A673 (cell line): ENCODE measurements around the gene COPZ1. TPM values are rescaled to one million over a fixed set of nuclear protein-coding genes. Genes with fewer than 3 reads are reported as not detected.
A peak's percentile ranks its signal among the peaks of the same experiment; 100 is the strongest.

Source experiments
- BruUV-seq: library from RNA; stranded (reverse); fragments of 400-500 nt; replicated peaks from 2 replicates; lab custom pipeline; 2021; lab: Mats Ljungman, UMichigan
- CTCF ChIA-PET: fragments of 300-600 bp; sonication (Branson Sonifier 250); formaldehyde crosslinking; loops from one replicate; lab custom pipeline; 2022; ENCODE audit warnings: antibody characterized with exemption; lab: Charles Lee
- POLR2A ChIA-PET: fragments of 300-600 bp; sonication (Branson Sonifier 250); formaldehyde crosslinking; loops from one replicate; lab custom pipeline; 2022; ENCODE audit warnings: antibody characterized with exemption; ENCODE audit not compliant: low non-redundant PET; lab: Charles Lee
- DNase-seq: peaks from one replicate; pipeline ENCODE4 v3.0.0-alpha.2; 2015; ENCODE audit warnings: low spot score
- H3K27ac ChIP-seq: fragments of 200-600 bp; sonication (generic); 2 replicates; pipeline ENCODE4 v1.5.1; 2016; ENCODE audit warnings: mixed run types, low read depth, mild to moderate bottlenecking, mixed read lengths, antibody characterized with exemption, low read length; ENCODE audit not compliant: poor library complexity, severe bottlenecking
- H3K27me3 ChIP-seq: fragments of 200-600 bp; sonication (generic); replicated peaks from 2 replicates; pipeline ENCODE4 v1.6.1; 2017; ENCODE audit warnings: mixed run types, low read depth, mild to moderate bottlenecking, mixed read lengths, antibody characterized with exemption, low read length; ENCODE audit not compliant: insufficient read depth, poor library complexity
- H3K36me3 ChIP-seq: fragments of 200-600 bp; sonication (generic); 2 replicates; pipeline ENCODE4 v1.6.1; 2016; ENCODE audit warnings: mixed run types, mild to moderate bottlenecking, mixed read lengths, antibody characterized with exemption, low read length; ENCODE audit not compliant: insufficient read depth, poor library complexity, severe bottlenecking
- H3K4me1 ChIP-seq: fragments of 200-600 bp; sonication (generic); 2 replicates; pipeline ENCODE4 v1.6.1; 2017; ENCODE audit warnings: mixed run types, mild to moderate bottlenecking, mixed read lengths, antibody characterized with exemption, low read length; ENCODE audit not compliant: insufficient read depth, poor library complexity, severe bottlenecking
- H3K4me3 ChIP-seq: fragments of 200-600 bp; sonication (generic); 2 replicates; pipeline ENCODE4 v1.5.1; 2016; ENCODE audit warnings: low read depth, mixed run types, mild to moderate bottlenecking, mixed read lengths, low read length; ENCODE audit not compliant: poor library complexity, severe bottlenecking
- H3K9me3 ChIP-seq: fragments of 200-600 bp; sonication (generic); 2 replicates; pipeline ENCODE4 v1.6.1; 2016; ENCODE audit warnings: mixed run types, low read depth, mild to moderate bottlenecking, mixed read lengths, antibody characterized with exemption, low read length; ENCODE audit not compliant: poor library complexity, severe bottlenecking
- EZH2 ChIP-seq: fragments of 200-600 bp; sonication (generic); IDR thresholded peaks from 2 replicates; pipeline ENCODE4 v1.6.1; 2017; ENCODE audit warnings: borderline replicate concordance, low read depth, mild to moderate bottlenecking, mixed read lengths, antibody characterized with exemption, low read length; ENCODE audit not compliant: poor library complexity, severe bottlenecking
- intact Hi-C: fragments of 100-400 bp; cut with micrococcal nuclease; formaldehyde crosslinking; loops from one replicate; pipeline ENCODE4 v1.10.0; 2022; ENCODE audit not compliant: unreplicated experiment
- total RNA-seq: library from RNA; stranded (reverse); gene quantifications from 2 replicates; pipeline ENCODE4 v1.2.3, GENCODE V29; 2021
- TF ChIP-seq, protein P1 (sequence below): fragments of 300-800, 200-600 bp; sonication (generic); conservative IDR thresholded peaks from 2 replicates; pipeline ENCODE4 v1.5.1; 2017; ENCODE audit warnings: low read depth, mild to moderate bottlenecking, antibody characterized with exemption, low read length, moderate library complexity, mixed read lengths

Gene COPZ1
- total RNA-seq, 1 experiment from 2014 or later = 187 TPM

DNA sequence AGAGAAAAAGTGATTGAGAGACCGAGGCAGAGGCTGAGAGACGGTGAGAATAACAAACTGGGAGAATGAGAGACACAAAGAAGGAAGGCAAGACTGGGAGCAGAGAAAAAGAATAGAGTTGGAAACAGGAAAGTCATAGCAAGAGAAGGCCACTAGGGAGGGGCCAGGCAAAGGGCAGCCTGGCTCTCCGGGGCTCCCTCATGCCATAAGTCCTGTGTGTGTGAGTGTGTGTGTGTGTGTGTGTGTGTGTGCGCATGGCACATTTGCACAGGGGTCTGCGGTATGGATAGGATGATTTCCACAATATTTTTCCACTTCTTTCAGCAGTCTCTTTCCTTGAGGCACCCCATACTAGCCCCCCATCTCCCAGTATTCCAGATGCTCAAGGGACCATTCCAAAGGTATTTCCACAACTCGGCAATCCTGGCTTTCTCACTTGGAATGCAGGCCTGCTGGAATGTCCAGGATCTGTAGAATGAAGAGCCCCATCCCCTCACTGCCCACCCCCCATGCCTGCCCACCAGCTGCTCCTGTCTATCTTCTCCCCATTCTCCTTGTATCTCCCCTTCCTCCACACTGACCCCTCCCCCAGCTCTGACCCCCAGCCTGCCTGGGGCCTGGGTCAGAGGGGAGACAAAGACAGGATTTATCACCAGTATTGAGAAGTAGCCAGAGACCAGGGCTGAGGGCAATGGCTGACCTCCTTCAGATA, 30.3 kb downstream of the COPZ1 start:
- H3K27ac ChIP-seq = peak overlapping the region; percentile 66
- no peak for DNase-seq
- BruUV-seq = no TSS peak

DNA sequence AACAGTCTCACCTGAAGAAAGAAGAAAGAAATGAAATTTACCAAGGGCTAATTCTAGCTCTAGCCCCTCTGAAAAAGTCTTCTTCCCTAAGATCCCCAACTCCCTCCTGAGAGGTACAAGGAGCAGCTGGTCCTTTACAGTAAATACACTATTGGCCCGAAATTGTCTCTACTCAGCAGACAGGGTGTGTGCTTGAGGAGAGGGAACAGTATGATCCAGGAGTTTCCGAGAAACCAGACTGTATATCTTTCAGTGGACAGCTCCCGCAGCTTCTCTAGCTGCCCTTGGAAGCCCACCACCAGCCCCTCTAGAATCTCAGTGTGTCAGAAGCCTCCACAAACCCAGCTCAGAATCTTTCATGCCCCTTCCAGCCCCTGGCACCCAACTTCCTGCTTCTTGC, 31.3 kb downstream of the COPZ1 start:
- no peaks in the 10 kb centered on the region for H3K36me3 ChIP-seq
- no peaks in the 10 kb centered on the region for H3K27me3 ChIP-seq
- TF ChIP-seq, protein P1, sequence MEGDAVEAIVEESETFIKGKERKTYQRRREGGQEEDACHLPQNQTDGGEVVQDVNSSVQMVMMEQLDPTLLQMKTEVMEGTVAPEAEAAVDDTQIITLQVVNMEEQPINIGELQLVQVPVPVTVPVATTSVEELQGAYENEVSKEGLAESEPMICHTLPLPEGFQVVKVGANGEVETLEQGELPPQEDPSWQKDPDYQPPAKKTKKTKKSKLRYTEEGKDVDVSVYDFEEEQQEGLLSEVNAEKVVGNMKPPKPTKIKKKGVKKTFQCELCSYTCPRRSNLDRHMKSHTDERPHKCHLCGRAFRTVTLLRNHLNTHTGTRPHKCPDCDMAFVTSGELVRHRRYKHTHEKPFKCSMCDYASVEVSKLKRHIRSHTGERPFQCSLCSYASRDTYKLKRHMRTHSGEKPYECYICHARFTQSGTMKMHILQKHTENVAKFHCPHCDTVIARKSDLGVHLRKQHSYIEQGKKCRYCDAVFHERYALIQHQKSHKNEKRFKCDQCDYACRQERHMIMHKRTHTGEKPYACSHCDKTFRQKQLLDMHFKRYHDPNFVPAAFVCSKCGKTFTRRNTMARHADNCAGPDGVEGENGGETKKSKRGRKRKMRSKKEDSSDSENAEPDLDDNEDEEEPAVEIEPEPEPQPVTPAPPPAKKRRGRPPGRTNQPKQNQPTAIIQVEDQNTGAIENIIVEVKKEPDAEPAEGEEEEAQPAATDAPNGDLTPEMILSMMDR = no peak
- TF ChIP-seq EZH2 = no peak
- H3K9me3 ChIP-seq = no peaks in the 10 kb centered on the region
- no peak for DNase-seq
- CTCF ChIA-PET = no interaction called here
- H3K4me3 ChIP-seq = no peak overlapping the region
- peaks cover 66% of the 10 kb centered on the region for H3K4me1 ChIP-seq
- BruUV-seq = no TSS peak
- H3K27ac ChIP-seq = peak overlapping the region; percentile 66
- intact Hi-C loops = no loop called here
- POLR2A ChIA-PET = interaction anchor here (0.7 kb wide), 1 partner anchor 31 kb away, joined by 5 read pairs; the partner anchor contains the start of gene COPZ1

More for the DNA sequence above, 30.3 kb downstream of the COPZ1 start:
- TF ChIP-seq, protein P1 = no peak
- TF ChIP-seq EZH2 = no peak
- H3K4me1 ChIP-seq = peaks cover 60% of the 10 kb centered on the region
- no peaks in the 10 kb centered on the region for H3K9me3 ChIP-seq
- intact Hi-C loops = no loop called here
- CTCF ChIA-PET = no interaction called here
- H3K36me3 ChIP-seq = peaks cover 4% of the 10 kb centered on the region
- H3K27me3 ChIP-seq = no peaks in the 10 kb centered on the region
- POLR2A ChIA-PET = interaction anchor here (0.7 kb wide), 1 partner anchor 30 kb away, joined by 5 read pairs; the partner anchor contains the start of gene COPZ1
- H3K4me3 ChIP-seq = no peak overlapping the region

DNA sequence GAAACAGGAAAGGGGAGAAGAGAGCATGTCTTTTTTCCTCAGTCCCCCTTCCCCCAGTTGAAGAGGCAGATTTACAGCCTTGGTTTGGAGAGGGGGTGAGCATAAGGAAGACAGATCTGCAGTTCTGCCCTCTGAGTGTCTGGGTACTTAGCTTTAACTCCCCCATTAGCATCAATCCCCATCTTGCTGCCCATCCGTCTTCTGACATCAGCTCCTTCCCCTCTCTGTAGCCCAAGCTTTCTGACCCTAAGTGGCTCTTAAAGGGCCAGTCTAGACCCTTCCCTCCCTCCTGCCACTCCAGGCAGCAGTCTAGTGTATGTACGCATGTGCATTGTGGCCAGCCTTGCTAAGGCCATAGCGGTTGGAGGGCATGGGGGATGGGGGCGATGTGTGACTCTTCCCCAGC, 32.0 kb downstream of the COPZ1 start:
- POLR2A ChIA-PET = no interaction called here
- Histone ChIP-seq H3K27me3 (no peaks in the 10 kb centered on the region), H3K36me3 (no peaks in the 10 kb centered on the region), H3K4me3 (no peak overlapping the region), H3K27ac (peak overlapping the region; percentile 66), H3K9me3 (no peaks in the 10 kb centered on the region), H3K4me1 (peaks cover 59% of the 10 kb centered on the region)
- DNase-seq = no peak
- TF ChIP-seq, protein P1 = no peak
- intact Hi-C loops = no loop called here
- no TSS peak for BruUV-seq
- CTCF ChIA-PET = no interaction called here
